Mammary epithelial cell (primary cell): Measurements from ENCODE around the gene GAK.

Experiments used
- EZH2 ChIP-seq: IDR thresholded peaks from 2 replicates; pipeline ENCODE4 v1.6.1; 2012; ENCODE audit warnings: low read length, inconsistent platforms, borderline replicate concordance
- TF ChIP-seq, protein P1 (sequence below), 2 donors: IDR thresholded peaks in 1 of 2; conservative IDR thresholded peaks in 1 of 2; 2 replicates each; pipeline ENCODE4 v1.5.1; 2011 to 2012; ENCODE audit warnings: inconsistent platforms in 2 of 2, low read length in 2 of 2, mild to moderate bottlenecking in 2 of 2, control low read depth in 1 of 2, low read depth in 1 of 2; ENCODE audit not compliant: insufficient read depth in 1 of 2; ENCODE audit errors: extremely low read depth in 1 of 2

DNA sequence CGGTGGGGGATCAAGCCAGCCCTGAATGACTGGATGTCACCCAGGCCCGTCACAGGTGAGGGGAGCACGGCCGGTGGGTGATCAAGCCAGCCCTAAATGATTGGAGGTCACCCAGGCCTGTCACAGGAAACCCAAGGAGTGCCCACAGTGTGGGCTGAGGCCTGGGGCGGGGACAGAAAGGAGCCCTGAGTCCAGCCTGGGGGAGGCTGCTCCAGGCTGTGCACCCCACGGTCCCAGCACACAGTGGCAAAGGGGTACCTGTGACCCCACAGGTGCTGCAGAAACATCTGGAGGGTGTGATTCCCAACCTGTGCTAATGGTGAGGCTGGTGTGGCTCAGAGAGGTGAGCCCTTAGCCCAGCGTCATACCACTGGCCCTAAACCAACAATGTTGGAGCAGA lies 100.0 kb downstream of the GAK start:
- TF ChIP-seq, protein P1, sequence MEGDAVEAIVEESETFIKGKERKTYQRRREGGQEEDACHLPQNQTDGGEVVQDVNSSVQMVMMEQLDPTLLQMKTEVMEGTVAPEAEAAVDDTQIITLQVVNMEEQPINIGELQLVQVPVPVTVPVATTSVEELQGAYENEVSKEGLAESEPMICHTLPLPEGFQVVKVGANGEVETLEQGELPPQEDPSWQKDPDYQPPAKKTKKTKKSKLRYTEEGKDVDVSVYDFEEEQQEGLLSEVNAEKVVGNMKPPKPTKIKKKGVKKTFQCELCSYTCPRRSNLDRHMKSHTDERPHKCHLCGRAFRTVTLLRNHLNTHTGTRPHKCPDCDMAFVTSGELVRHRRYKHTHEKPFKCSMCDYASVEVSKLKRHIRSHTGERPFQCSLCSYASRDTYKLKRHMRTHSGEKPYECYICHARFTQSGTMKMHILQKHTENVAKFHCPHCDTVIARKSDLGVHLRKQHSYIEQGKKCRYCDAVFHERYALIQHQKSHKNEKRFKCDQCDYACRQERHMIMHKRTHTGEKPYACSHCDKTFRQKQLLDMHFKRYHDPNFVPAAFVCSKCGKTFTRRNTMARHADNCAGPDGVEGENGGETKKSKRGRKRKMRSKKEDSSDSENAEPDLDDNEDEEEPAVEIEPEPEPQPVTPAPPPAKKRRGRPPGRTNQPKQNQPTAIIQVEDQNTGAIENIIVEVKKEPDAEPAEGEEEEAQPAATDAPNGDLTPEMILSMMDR (conservative IDR thresholded peaks at IDR 0.05 in 1 of 2, IDR thresholded peaks at IDR 0.05 in 1 of 2; ENCODE audit: extremely low read depth in 1 of 2, insufficient read depth in 1 of 2, low read depth in 1 of 2, low read length in 2 of 2), result no peak
- TF ChIP-seq EZH2, result no peak
